ELF-1 (cell line): ENCODE results near the gene SEMA4G.
"Not testable (repeated sequence)": the region's sequence is repeated elsewhere in the genome, so short reads cannot be mapped to it uniquely, and the experiment has no call there.

Source experiments
- DNase-seq: peaks from one replicate; pipeline ENCODE4 v3.0.0-alpha.2; 2016; ENCODE audit warnings: low read depth, low spot score

The SEMA4G gene

DNA sequence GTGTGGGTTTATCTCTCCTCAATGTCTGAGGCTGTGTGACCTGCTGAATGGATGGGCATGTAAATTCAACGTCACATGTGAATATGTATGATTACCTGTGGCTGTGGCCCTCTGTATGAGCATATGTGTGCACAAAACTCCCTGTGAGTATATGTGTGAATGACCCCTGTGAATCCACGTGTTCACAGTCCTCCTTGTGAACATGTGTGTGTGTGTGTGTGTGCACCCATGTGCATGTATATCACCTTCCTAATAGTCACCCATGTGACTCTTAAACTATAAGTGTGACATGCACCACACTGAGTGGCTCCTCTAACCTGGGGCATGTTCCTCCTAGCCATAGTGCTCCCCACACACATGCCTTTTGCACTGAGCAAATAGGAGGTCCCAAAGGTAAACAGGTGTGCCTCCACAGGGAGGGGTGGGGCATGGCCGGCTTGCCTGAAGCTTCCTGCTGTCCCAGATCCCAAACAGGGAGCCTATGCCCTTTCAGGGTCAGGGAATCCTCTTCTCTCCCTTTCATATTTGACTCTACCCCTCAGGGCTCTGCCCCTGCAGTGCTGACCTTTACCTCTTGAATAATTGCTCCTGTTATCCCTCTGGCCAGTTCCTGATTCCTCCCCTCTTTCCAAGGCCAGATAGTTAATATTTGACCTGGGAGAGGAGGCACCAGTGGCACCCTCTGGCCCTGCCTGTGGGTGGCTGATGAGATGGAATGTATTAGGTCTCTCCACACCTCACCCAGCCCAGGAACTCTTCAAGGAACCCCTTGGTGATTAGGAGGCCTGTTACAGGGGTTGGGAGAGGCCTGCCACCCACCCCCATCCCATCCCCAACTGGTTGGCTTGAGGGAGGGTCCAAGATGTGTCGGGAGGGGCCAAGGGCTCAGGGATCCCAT is 1.9 kb downstream of the SEMA4G start:
- DNase-seq, result peak; percentile 40

DNA sequence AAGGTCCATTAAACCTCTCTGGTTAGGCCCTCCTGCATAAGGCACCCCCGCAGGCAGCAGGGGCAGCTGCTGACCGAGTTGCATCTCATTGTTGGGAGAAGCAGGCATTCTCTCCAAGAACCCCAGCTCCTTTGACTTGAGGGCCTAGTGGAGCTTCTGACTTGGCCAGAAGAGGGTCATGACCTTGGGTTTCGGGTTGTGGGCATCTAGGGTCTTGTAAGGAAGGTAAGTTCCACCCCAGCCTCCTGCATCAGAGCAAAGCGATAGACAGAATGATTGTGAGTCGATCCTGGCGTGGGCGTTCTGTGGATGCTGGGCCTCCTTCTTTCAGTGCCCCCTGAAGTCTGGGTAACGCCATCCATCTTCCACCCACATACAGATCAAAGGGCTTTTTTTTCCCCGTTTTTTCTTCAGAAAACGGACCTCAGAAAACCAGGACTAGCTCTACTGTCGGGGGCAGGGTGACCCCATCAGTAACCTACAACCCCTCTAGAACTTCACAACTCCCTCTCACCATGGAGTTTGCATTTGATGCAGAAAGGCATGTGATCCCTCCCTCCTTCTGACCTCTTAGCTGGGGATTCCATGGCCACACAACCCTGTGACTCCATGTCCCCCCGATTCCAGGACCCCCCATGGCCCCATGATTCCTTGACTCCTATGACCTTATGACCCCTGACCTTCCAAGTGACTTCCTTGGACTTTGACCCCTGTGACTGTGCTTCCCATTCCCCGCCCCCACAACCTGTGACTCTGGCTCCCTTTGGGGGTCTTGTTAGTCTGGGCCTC is 3.0 kb downstream of the SEMA4G start:
- peak; percentile 39 for DNase-seq

DNA sequence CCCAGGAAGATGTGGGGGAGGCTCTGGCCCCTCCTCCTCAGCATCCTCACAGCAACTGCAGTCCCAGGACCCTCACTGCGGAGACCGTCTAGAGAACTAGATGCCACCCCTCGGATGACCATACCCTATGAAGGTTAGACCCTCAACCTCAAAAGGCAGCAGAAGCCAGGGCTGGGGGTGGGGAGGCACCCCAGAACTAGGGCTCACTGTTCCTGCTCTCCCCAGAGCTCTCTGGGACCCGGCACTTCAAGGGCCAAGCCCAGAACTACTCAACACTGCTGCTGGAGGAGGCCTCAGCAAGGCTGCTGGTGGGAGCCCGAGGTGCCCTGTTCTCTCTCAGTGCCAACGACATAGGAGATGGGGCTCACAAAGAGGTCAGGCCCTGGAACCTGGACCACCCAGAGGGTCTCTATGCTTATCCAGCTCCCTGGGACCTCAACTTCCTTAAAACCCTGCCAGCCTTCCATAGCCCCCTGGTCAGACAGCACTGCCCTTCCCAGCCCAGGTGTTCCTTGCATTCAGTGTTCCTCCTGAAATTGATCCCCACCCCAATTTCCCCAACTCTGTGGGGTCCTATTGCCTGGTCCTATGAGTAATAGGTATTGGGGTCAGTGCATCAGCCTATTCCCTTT is 3.7 kb downstream of the SEMA4G start:
- DNase-seq, result no peak

DNA sequence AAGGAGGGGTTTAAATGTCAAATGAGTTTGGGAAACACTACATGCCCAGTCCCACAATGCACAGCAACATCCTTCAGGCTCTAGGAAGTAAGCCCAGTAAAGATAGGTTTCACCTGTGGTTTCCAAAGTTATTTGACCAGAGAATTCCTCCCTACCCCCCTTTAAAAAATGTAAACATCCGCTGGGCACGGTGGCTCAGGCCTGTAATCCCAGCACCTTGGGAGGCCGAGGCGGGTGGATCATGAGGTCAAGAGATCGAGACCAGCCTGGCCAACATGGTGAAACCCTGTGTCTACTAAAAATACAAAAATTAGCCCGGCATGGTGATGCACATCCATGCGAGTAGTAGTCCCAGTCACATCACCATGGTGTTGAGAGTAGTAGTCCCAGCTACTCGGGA is 6.1 kb downstream of the SEMA4G start:
- DNase-seq, result not testable (repeated sequence)

DNA sequence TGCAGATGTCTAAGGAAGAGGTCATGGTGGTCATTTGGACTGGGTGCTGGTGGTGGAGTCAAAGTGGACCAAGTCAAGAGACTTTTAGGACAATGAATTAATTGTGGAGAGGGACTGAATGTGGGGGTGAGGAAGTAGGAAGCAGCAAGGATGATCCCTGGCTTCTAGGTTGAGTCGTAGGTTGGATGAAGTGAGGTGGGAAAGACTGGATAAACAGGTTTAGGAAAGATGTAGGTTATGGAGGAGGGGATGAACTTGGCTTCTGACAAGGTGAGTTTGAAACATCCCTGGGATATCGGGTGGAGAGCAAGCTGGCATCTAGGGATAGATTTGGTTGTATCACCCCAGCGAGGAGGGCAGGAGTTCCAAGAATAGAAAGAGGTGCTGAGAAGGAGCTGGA is 7.6 kb downstream of the SEMA4G start:
- no peak for DNase-seq

DNA sequence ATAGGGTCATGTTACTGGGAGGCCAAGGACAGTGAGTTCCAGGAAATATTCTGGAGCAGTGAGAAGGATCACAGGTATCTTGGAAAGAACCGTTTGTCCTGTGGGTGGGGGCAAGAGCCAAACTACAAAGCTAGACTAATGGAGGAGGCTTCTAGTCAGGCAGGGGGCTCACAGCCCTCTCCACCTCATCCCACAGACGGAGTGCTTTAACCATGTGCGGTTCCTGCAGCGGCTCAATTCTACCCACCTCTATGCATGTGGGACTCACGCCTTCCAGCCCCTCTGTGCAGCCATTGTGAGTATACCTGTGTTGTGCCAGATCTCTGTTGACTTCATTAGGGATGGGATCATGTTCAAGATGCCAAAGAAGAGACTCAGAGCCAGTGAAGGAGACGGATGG is 8.1 kb downstream of the SEMA4G start:
- DNase-seq, result no peak

DNA sequence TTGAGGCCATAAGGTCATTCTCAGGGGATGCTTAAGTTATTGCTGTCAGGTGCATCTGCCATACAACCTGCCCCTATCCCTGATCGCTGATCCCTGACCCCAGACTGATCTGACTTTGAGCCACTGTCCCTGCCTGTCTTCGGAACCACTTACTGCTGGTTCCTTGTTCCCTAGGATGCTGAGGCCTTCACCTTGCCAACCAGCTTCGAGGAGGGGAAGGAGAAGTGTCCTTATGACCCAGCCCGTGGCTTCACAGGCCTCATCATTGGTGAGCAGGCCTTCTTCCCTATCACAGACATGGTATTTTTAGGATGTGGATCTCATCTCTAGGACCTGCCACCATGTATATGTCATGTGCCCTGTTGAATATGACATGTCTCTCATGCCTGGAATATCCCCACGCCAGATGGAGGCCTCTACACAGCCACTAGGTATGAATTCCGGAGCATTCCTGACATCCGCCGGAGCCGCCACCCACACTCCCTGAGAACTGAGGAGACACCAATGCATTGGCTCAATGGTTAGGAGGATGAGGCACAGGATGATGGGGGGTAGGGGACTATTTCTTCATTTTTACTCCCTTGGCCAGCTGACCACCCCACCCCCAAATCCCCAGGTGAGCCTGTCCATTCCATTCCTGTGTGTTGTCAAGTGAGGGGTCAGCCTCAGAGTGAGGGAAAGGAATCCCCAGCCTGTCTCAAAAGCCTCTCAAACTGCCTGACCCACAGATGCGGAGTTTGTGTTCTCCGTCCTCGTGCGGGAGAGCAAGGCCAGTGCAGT is 9.0 kb downstream of the SEMA4G start:
- DNase-seq, result no peak

DNA sequence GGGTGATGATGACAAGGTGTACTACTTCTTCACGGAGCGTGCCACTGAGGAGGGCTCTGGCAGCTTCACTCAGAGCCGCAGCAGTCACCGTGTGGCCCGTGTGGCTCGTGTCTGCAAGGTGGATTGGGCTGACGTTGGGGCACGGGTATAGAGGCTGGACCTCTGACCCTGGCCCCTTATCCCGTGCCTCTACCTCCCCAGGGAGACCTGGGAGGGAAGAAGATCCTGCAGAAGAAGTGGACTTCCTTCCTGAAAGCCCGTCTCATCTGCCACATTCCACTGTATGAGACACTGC is 9.5 kb downstream of the SEMA4G start:
- DNase-seq, result no peak

DNA sequence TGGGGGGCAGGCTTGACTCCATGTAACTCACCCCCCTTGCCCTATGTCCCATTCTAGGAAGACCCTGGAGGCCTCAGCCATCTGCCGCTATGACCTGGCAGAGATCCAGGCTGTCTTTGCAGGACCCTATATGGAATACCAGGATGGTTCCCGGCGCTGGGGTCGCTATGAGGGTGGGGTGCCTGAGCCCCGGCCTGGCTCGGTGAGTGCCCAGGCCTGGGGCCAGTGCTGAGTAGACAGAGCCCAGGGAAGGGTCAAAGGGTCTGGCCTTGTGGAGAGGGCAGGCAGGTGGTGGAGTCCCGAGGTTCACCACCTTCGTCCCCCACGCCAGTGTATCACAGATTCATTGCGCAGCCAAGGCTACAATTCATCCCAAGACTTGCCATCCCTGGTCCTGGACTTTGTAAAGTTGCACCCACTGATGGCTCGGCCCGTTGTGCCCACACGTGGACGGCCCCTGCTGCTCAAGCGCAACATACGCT is 10.5 kb downstream of the SEMA4G start:
- DNase-seq, result no peak

DNA sequence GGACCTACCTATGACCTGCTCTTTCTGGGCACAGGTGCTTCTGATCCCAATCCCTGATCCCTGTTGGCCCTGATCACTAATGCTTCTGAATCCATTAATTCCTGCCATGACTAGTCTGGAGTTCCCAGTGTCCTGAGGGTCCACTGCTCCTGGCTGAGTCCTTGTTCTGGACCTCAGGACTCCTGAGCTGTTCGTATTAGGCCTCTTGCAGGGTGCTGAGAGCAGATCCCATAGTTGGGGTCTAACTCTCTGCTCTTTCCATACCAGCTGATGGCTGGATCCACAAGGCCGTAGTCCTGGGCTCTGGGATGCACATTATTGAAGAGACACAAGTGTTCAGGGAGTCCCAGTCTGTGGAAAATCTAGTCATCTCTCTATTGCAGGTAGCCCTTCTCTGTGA is 11.0 kb downstream of the SEMA4G start:
- no peak for DNase-seq

DNA sequence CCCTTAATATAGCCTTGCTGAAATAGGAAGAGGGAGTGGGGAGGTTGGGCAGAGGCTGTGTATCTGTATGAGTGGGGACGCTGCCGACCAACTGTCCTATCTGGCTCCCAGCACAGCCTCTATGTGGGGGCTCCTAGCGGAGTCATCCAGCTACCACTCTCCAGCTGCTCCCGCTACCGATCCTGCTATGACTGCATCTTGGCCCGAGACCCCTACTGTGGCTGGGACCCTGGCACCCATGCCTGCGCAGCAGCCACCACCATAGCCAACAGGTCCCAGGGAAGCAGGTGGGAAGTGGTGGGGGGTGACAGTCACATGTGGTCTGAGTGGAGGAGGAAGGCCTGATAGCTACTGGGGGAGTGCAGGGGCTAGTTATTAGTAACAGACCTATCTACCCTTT is 11.4 kb downstream of the SEMA4G start:
- no peak for DNase-seq

DNA sequence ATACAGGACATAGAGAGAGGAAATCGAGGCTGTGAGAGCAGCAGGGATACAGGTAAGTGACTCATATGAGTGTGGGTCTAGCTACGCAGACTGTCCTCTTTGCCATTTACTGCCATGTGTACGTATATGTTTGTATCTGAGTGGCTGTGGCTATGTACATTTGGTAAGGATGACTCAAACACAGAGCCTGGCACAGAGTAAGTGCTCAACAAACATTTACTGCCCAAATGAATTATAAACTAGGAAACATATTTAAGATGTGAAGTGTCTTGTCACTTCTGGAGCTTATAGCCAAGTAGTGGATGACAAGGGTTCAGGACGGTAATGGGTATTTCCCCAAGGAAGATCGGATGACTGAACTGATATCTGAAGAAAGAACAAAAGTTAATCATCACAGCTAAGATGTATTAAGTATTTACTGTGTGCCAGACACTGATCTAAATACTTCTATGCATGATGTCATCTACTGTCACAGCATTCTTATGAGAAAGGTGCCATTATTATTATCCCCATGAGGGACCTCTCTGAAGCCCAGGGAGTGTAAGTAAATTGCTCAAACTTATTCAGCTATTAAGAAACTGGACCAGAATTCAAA is 12.0 kb downstream of the SEMA4G start:
- DNase-seq, result no peak

DNA sequence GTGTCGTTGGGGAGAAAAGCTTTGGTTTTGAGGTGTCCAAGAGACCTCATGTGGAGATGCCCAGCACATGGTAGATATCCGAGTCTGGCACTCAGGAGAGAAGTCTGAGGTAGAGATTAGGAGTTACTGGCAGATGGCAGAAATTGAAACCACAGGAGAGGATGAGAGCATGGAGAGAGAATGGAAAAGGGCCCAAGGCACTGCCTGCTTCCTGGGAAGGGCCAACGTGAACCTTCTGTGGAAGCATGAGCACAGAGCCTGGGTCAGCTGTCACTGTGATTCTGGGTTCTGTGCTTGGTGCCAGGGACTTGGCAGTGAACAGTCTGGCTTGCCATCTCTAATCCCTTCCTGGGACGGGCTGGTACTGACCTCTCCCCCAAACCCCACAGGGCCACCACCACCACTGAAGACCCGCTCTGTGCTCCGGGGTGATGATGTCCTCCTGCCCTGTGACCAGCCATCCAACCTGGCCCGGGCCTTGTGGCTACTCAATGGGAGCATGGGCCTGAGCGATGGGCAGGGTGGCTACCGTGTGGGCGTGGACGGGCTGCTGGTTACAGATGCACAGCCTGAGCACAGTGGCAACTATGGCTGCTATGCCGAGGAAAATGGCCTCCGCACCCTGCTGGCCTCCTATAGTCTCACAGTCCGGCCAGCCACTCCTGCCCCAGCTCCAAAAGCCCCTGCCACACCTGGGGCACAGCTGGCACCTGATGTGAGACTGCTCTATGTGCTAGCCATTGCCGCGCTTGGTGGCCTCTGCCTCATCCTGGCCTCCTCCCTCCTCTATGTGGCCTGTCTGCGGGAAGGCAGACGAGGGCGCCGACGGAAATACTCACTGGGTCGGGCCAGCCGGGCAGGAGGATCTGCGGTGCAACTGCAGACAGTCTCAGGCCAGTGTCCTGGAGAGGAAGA is 13.9 kb downstream of the SEMA4G start:
- no peak for DNase-seq

DNA sequence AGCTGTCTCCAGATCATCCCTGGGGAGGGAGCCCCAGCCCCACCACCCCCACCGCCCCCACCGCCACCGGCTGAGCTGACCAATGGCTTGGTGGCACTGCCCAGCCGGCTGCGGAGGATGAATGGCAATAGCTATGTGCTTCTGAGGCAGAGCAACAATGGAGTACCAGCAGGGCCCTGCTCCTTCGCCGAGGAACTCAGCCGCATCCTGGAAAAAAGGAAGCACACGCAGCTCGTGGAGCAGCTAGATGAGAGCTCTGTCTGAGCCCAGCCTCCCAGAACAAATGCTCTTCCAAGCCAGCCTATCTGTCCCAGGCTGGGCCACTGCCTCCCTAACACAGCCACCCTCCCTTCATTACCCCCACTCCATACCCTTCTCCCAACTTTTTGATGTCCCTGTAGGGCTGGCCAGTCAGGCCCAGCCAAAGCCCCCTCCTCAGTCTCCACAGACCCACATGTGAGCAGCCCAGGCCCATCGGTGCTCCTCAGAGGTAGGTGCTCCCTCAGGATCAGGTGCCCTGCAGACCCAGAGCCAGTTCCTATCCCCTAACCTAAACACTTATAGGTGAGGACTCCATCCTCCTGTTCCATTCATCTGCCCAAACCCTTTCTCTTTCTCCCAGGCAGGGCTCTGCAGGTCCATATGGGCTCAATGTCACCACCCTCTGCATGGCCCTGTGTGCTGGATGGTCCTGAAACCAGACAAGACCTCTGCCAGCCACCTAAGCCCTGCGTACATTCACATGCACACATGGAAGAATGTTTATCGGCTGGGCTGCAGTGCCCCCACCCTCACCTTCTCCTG is 14.8 kb downstream of the SEMA4G start:
- DNase-seq, result no peak

DNA sequence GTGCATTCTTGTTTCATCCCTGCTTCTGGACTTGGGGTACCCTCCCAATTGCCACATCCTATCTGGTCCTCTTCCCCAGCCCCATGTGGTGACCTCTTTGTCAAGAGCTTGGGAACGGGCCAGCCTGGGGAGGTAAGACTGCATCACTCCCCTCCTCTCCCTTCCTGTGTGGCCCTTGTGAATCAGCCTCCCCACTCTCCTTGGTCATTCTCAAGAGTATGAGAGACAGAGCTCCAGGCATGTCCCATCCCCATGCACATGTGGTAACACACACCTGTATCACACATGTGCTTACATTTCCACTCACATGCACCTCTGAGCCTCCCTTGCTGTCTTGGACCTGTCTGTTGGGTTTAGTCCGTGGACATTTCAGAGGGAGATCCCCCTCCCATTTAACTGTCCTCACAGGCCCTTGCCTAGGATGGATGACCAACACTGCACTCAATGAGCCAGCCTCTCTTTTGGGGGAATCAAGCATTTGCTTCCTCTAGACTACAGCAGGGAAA is 15.4 kb downstream of the SEMA4G start:
- no peak for DNase-seq

DNA sequence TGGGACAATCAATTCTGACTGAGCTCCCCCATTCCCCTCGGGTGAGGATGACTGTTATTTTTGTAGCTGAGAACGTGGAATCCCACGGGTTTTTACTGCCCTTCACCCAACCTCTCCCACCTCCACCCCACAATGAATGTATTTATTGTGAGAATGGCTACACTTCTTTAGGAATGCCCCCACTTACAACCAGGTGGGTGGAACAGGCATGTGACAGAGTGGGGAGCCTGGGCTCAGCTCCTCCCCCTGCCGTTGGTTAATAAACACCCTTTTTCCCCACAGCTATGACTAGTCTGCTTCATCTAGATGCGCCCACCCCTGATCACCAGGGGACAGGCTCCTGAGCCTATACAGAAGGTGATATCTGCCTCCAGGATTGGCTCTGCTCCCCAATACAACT is 16.0 kb downstream of the SEMA4G start:
- DNase-seq, result no peak

DNA sequence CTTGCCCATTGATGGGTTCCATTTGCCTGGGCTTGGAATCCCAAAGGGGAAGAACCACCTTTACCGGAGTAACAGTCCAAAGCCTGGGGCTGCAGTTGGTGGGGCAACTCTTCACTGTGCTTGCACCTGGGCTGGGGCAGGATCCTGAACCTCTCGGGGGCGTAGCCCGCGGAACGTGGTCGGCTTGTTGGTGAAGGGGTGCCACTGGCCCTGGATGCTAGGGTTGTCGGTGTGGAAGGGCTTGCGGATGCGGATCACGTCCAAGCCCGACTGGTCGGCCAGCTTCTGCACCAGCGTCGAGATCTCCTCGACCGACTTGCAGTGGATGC is 17.3 kb downstream of the SEMA4G start:
- DNase-seq, result no peak

DNA sequence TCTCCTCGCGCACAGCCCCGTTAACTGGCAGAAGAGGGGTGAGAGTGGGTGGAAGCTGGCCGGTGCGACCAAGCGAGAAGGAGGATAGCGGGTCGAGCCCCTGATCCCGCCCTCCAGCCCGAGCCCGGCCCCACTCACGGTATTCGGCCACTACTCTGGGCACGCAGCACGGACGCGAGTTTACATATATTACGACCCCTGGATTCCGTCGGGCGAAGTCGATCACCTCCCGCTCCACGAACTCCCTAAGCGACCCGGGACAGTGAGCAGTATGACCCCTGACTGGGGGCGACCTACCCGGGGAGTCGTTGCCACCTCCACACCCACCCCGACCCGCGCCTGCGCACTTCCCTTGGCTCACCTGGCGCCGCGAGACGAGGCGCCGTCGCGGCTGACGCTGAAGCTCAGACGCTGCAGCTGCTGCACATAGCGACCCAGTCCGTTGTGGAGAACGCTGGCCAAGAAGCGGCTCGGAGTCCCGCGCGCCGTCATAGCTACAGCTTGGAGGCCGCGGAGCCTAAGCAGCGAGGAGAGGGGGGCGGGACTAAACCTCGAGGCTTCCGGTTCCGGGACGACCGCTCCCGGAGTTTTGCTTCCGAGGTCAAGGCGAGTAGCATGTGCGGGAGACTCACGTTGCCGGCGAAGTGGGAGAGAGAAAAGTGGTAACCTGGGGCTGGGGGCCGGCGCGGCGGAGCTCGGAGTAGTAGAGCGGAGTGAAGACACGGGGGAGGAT is 17.8 kb downstream of the SEMA4G start, which contains the start of the genes MRPL43 and TWNK:
Gene MRPL43, minus strand, starts transcription at position 546 of the 733 bp plus-strand sequence. Its CDS starts 54 bp downstream, at position 492.
Gene TWNK, plus strand, starts transcription at position 592 of the 733 bp plus-strand sequence. CDS start 668 bp downstream, outside the sequence.
- peak; percentile 90 for DNase-seq
